Measurements from ENCODE around the gene TRIM17. TPM values are rescaled to one million over a fixed set of nuclear protein-coding genes. Genes with fewer than 3 reads are reported as not detected.

The TRIM17 gene
- total RNA-seq, 2 experiments from 2014 or later = 0.73 to 0.96 TPM

DNA sequence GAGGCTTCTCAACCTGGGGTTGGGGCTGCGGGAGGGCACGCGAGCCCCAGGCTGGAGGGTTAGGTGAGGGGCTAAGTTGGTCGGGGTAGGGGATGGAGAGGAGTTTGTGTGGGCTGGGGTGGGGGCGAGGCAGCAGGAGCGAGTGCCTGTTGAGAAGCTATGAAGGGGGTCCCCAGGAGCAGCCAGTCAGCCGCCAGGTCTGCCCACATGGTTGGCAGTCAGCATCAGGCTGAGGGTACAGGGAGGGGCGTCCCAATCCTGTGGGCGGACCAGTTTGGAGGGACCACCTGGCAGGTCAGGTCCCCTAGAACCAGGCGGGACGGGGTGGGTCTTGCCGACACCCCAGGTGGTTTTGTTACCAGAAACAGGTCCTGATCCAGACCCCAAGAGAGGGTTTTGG, 400 bp upstream of the TRIM17 start:
- DNase-seq = no peak
- peaks cover 6 to 14% of the 10 kb centered on the region in 2 experiments for H3K27me3 ChIP-seq (ENCODE audit: control insufficient read depth in 1 of 2, insufficient read depth in 2 of 2, low read length in 2 of 2)
- ATAC-seq (ENCODE audit: poor library complexity) = no peak
- H3K4me3 ChIP-seq (ENCODE audit: low read length) = no peak overlapping the region
- Mint-ChIP-seq H3K27ac (no peak overlapping the region), H3K9me3 (no peaks in the 10 kb centered on the region), H3K27me3 (peaks cover 16% of the 10 kb centered on the region), H3K36me3 (ENCODE audit: low read depth) (no peaks in the 10 kb centered on the region), H3K4me1 (ENCODE audit: low read depth) (peaks cover 24% of the 10 kb centered on the region), H3K4me3 (peak overlapping the region; percentile 68)
- CTCF ChIA-PET = no interaction called here
- TF ChIP-seq, protein P1, sequence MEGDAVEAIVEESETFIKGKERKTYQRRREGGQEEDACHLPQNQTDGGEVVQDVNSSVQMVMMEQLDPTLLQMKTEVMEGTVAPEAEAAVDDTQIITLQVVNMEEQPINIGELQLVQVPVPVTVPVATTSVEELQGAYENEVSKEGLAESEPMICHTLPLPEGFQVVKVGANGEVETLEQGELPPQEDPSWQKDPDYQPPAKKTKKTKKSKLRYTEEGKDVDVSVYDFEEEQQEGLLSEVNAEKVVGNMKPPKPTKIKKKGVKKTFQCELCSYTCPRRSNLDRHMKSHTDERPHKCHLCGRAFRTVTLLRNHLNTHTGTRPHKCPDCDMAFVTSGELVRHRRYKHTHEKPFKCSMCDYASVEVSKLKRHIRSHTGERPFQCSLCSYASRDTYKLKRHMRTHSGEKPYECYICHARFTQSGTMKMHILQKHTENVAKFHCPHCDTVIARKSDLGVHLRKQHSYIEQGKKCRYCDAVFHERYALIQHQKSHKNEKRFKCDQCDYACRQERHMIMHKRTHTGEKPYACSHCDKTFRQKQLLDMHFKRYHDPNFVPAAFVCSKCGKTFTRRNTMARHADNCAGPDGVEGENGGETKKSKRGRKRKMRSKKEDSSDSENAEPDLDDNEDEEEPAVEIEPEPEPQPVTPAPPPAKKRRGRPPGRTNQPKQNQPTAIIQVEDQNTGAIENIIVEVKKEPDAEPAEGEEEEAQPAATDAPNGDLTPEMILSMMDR (IDR thresholded peaks at IDR 0.05) = no peak
- no peaks in the 10 kb centered on the region for H3K36me3 ChIP-seq (ENCODE audit: insufficient read depth, low read length)
- peaks cover 0 to 6% of the 10 kb centered on the region in 2 experiments for H3K9me3 ChIP-seq (ENCODE audit: control insufficient read depth in 1 of 2, insufficient read depth in 1 of 2, low read length in 2 of 2)
- H3K4me1 ChIP-seq (ENCODE audit: insufficient read depth, low read length) = peaks cover 22% of the 10 kb centered on the region
- H3K27ac ChIP-seq (ENCODE audit: low read depth in 1 of 2, low read length in 2 of 2) = no peak overlapping the region
- intact Hi-C loops (cut with DNase I, micrococcal nuclease) = loop anchor here in 1 of 2 experiments (5.0 kb wide), 1 partner anchor 40 kb away; a partner anchor contains a TSS
- POLR2A ChIA-PET = no interaction called here

DNA sequence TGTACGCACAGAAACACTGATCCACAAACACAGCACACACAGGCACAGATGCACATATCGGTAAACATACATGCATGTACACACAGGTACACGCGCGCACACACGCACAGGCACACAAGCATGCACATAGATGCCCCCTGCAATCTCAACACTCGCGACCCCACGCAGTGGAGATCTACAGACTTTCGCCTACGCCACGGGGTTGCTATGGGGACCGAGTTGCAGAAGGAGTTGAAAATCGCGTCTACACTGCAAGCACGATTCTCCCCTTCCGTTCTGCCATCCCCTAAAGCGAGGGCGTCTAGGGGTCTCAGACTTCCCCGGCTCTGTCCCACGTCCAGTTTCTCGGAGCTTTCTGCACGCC, 826 bp downstream of the TRIM17 start:
- Histone ChIP-seq H3K36me3 (ENCODE audit: insufficient read depth, low read length) (no peaks in the 10 kb centered on the region), H3K4me1 (ENCODE audit: insufficient read depth, low read length) (peaks cover 22% of the 10 kb centered on the region), H3K4me3 (ENCODE audit: low read length) (peak overlapping the region; percentile 52), H3K9me3 (ENCODE audit: control insufficient read depth in 1 of 2, insufficient read depth in 1 of 2, low read length in 2 of 2) (peaks cover 0 to 6% of the 10 kb centered on the region in 2 experiments), H3K27ac (ENCODE audit: low read depth in 1 of 2, low read length in 2 of 2) (no peak overlapping the region), H3K27me3 (ENCODE audit: control insufficient read depth in 1 of 2, insufficient read depth in 2 of 2, low read length in 2 of 2) (peaks cover 6 to 14% of the 10 kb centered on the region in 2 experiments)
- H3K4me3 Mint-ChIP-seq = peak overlapping the region; percentile 79
- no peaks in the 10 kb centered on the region for H3K9me3 Mint-ChIP-seq
- ChIA-PET POLR2A (interaction anchor here (1.2 kb wide), 1 partner anchor 9 kb away, joined by 5 read pairs; the partner anchor contains the start of gene TRIM11), CTCF (no interaction called here)
- TF ChIP-seq, protein P1 (IDR thresholded peaks at IDR 0.05) = no peak
- DNase-seq (peak in 1 of 14 experiments; percentile 15), ATAC-seq (ENCODE audit: poor library complexity) (peak; percentile 19)
- H3K27me3 Mint-ChIP-seq = peaks cover 16% of the 10 kb centered on the region
- intact Hi-C loops (cut with DNase I, micrococcal nuclease) = loop anchor here in 1 of 2 experiments (5.0 kb wide), 1 partner anchor 41 kb away; a partner anchor contains a TSS
- peaks cover 24% of the 10 kb centered on the region for H3K4me1 Mint-ChIP-seq (ENCODE audit: low read depth)
- H3K27ac Mint-ChIP-seq = no peak overlapping the region
- no peaks in the 10 kb centered on the region for H3K36me3 Mint-ChIP-seq (ENCODE audit: low read depth)

DNA sequence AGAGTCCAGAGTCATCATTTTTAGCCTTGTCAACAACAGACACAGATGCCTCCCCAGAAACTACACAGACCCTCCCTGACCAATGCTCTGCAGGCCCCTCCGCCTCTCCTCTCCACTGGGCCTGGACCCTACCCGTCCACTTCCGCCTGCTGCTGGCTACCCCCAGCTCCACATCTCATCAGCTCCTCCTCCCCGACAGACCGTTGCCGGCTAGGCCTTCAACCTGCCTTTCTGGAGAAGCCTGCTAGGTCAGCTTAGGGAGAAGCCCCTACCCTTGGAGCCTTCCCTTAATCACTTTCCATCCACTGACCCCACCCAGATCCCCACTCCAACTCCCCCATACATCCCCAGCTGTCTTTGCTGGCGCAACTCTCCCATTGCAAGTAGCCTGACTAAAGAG, 1.4 kb downstream of the TRIM17 start:
- no peaks in the 10 kb centered on the region for H3K36me3 Mint-ChIP-seq (ENCODE audit: low read depth)
- peaks cover 16% of the 10 kb centered on the region for H3K27me3 Mint-ChIP-seq
- TF ChIP-seq, protein P1 (IDR thresholded peaks at IDR 0.05) = no peak
- DNase-seq (no peak), ATAC-seq (ENCODE audit: poor library complexity) (no peak)
- no peak overlapping the region for H3K27ac ChIP-seq (ENCODE audit: low read depth in 1 of 2, low read length in 2 of 2)
- peaks cover 0 to 6% of the 10 kb centered on the region in 2 experiments for H3K9me3 ChIP-seq (ENCODE audit: control insufficient read depth in 1 of 2, insufficient read depth in 1 of 2, low read length in 2 of 2)
- H3K4me3 Mint-ChIP-seq = peak overlapping the region; percentile 79
- intact Hi-C loops (cut with DNase I, micrococcal nuclease) = loop anchor here in 1 of 2 experiments (5.0 kb wide), 1 partner anchor 42 kb away; a partner anchor contains a TSS
- H3K4me3 ChIP-seq (ENCODE audit: low read length) = no peak overlapping the region
- H3K27me3 ChIP-seq (ENCODE audit: control insufficient read depth in 1 of 2, insufficient read depth in 2 of 2, low read length in 2 of 2) = peaks cover 6 to 14% of the 10 kb centered on the region in 2 experiments
- H3K36me3 ChIP-seq (ENCODE audit: insufficient read depth, low read length) = no peaks in the 10 kb centered on the region
- POLR2A ChIA-PET = interaction anchor here (1.2 kb wide), 1 partner anchor 8 kb away, joined by 5 read pairs; the partner anchor contains the start of gene TRIM11
- H3K9me3 Mint-ChIP-seq = no peaks in the 10 kb centered on the region
- no peak overlapping the region for H3K27ac Mint-ChIP-seq
- H3K4me1 ChIP-seq (ENCODE audit: insufficient read depth, low read length) = peaks cover 22% of the 10 kb centered on the region
- peaks cover 24% of the 10 kb centered on the region for H3K4me1 Mint-ChIP-seq (ENCODE audit: low read depth)
- CTCF ChIA-PET = no interaction called here

Data from CD4-positive, alpha-beta T cell (primary cell).